Inflammatory macrophage (primary cell): ENCODE measurements around the gene MYL6B.

ENCODE experiments used
- DNase-seq, 2 donors: peaks; one replicate each; pipeline ENCODE4 v3.0.0-alpha.2; 2020 to 2022

MYL6B gene

DNA sequence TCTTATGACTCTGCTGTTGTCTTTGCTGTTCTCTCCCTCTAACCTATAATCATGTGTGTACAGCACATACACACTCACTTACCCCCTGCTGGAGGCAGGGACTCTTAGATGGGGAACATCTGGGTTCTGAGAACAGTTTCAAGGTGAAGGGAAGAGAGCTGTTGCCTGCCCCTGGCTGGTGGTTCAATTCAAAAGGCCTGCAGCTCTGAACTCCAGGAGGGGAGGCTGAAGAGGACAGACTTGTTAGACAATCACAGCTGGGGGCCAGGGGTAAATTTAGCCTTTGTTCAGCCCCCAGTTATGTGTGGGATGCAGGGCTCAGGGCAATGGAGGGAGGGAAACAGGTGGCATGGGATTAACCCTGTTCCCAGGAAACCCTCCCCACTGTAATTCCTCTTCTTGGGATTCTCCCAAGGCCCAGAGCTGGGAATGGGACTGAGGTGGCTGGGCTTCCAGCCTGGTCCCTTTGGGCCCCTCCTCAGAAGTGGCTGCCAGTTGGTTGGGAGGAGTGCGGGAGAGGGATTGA lies 1.9 kb downstream of the MYL6B start:
- no peak for DNase-seq

DNA sequence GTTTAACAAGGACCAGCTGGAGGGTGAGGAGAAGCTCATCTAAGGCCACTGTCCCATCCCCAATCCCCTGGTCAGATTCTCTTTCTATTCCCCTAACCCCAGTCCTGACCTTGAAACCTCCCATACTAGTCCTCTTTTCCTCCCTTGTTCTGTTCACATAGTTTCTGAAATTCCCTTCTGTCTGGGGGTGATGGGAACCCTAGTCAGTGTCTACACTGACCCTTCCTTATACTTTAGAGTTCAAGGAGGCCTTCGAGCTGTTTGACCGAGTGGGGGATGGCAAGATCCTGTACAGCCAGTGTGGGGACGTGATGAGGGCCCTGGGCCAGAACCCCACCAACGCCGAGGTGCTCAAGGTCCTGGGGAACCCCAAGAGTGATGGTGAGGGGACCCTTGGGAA lies 2.4 kb downstream of the MYL6B start:
- no peak for DNase-seq

DNA sequence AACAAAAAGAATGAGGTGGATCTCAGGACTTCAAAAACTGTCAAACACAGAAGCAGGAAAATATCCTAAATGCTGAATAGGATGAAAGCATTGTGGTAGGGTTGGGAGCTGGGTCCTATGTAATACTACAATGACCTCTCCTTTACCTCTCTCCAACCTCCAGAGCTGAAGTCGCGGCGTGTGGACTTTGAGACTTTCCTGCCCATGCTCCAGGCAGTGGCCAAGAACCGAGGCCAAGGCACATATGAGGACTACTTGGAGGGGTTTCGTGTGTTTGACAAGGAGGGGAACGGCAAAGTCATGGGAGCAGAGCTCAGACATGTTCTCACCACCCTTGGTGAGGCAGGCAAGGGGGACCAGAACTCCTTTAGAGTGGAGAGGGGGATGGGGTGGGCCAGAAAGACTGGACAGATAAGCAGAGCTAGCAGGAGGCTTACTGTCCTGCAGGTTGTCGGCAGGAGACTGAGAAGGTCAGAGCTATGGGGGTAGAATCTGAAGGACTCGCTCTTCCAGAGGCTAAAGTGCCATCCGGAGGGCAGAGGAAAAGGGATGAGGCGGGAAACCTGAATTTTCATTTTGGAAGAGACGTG lies 3.0 kb downstream of the MYL6B start:
- no peak for DNase-seq

- DNase-seq: peak in 1 of 2 donors; percentile 5
Observed at GRCh38 chr12:56156464-56157200, 4.2 kb downstream of the MYL6B start.

DNA sequence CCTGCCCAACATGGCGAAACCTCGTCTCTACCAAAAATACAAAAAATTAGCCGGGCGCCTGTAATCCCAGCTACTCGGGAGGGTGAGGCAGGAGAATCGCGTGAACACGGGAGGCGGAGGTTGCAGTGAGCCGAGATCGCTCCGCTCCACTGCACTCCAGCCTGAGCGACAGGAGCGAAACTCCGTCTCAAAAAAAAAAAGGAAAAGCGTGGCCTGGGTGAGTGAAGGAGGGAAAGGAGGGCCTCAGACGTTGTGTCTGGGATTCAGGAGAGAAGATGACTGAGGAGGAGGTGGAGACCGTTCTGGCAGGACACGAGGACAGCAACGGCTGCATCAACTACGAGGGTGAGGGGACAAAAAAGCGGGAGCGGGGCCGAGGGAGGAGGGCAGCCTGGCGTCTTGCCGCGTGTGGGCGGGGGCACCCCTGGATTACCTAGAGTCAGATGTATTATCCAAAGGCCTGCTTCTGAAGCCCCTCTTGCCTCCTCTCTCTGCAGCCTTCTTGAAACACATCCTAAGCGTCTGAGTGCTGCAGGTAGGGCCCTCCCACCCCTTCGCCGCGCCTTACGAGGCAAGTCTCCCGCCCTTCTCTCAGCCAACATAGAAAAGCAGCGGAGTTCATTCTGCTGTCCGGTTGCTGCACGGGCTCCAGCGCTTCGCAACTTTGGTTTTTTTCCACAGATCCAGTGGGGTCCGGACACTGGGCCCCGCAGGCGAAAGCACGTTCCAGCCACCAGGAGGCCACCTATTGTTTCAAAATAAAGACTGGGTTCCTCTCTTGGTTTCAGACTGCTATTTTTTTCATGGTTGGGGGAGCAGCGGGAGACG lies 5.0 kb downstream of the MYL6B start:
- peak; percentile 65 to 66 for DNase-seq

GRCh38 chr12:56158029-56158925 lies 5.9 kb downstream of the MYL6B start, which contains the start of gene MYL6:
Gene MYL6, plus strand, starts transcription at chr12:56158359. Its CDS starts 43 bp downstream, at chr12:56158402.
- DNase-seq: peak; percentile 97 to 98

DNA sequence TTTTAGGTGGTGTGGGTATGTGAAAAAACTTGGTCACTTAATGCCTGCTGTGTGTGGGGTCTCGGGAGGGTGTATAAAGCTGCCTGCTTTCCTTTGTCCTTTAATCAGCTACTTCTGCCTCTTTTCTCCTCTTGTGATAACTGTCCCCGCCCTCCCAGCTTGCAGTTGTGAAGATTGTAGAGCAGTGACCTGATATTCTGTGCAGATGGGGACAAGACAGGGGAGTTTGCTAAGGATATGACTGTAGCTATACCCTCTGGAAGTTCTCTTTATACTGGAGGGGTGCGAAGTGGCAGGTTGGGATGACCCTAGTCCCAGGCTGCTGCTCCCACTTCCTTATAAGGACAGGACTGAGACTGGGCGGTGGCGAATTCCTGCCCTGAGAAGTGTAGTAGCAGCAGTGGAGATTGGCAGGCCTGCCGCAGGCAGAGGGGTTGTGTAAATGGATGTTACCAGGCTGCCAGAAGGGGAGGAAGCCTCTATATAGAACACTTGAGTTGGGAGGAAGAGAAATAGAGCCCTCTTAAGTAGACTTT lies 6.6 kb downstream of the MYL6B start:
- peak; percentile 57 to 64 for DNase-seq

DNA sequence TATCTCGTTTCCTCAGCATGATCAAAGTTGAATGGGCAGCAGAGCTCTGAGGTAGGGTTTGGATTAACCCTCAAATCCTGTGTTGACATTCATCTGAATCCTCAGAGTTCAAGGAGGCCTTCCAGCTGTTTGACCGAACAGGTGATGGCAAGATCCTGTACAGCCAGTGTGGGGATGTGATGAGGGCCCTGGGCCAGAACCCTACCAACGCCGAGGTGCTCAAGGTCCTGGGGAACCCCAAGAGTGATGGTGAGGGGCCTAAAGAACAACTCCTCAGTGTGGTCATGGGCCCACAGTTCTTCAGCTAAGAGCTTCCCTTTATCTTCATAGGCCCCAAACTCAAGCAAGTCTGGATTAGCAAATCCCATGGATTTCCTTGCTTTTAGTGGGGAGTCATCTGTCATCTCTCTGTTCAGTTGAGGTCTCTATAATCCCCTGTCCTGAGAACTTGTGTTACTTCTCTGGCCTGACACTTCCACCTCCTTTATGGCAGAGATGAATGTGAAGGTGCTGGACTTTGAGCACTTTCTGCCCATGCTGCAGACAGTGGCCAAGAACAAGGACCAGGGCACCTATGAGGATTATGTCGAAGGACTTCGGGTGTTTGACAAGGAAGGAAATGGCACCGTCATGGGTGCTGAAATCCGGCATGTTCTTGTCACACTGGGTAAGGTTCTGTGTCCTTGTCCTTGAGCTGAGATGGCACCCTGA lies 7.2 kb downstream of the MYL6B start:
- peak in 1 of 2 donors; percentile 6 for DNase-seq

GRCh38 chr12:56160193-56160763 lies 7.9 kb downstream of the MYL6B start:
- DNase-seq: peak in 1 of 2 donors; percentile 11

DNA sequence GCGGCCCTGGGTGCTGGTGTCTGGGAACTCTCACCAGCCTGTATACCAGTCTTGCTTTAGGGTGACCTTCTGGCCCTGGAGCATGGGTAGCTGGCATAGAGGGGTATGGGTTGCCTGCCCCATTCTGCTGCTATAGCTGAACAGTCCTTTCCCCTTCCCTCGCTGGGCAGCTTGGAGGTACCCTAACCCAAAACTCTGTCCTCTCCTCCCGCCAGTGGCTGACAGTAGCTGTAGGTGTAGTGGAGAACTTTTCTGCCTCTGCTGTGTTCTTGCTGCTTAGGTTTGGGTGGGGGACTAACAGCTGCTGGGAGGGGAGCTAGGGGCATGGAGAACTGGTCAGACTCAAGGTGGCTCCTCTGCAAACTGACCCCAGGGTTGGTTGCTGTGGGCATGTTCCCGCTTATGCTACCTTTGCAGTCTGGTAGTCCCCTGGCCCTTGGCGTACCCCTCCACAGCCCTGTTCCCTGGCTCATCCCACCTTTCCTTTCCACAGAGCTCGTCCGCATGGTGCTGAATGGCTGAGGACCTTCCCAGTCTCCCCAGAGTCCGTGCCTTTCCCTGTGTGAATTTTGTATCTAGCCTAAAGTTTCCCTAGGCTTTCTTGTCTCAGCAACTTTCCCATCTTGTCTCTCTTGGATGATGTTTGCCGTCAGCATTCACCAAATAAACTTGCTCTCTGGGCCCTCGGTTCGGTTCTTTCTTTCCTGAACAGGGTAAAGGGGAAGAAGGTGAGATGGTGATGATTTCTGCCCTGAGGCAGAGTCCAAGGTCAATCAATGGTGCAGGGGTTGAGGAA lies 8.7 kb downstream of the MYL6B start:
- DNase-seq: no peak

DNA sequence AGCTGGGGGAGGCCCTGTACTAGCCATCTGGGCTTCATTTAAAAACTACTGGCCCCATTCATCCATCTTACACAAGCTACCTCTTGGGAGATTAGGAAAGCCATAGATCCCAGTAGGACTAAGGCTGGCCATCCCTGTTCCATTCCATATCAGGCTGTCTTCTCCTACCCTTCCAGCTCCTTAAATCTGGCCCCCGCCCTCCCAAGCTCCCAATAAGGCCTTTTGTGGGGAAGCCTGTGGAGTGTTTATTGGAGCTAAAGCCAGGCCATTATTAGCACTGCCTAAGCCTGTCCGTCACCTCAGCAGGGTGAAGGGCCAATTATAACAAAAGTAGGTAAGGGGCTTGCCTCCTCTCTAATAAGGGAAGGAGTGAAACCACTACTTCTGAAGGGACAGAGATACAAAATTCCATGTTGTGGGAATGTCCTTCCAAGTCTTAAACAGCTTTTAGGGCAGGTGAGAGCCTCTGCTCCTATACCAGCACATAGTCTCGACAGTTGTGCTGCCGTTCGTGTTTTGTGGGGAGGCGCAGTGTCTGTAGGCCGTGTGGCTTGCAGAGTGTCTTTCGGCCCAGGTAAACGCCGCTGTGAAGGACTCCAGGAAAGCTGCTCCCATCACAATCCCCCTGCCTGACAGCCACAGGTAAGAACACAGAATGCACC lies 9.4 kb downstream of the MYL6B start:
- DNase-seq: no peak

DNA sequence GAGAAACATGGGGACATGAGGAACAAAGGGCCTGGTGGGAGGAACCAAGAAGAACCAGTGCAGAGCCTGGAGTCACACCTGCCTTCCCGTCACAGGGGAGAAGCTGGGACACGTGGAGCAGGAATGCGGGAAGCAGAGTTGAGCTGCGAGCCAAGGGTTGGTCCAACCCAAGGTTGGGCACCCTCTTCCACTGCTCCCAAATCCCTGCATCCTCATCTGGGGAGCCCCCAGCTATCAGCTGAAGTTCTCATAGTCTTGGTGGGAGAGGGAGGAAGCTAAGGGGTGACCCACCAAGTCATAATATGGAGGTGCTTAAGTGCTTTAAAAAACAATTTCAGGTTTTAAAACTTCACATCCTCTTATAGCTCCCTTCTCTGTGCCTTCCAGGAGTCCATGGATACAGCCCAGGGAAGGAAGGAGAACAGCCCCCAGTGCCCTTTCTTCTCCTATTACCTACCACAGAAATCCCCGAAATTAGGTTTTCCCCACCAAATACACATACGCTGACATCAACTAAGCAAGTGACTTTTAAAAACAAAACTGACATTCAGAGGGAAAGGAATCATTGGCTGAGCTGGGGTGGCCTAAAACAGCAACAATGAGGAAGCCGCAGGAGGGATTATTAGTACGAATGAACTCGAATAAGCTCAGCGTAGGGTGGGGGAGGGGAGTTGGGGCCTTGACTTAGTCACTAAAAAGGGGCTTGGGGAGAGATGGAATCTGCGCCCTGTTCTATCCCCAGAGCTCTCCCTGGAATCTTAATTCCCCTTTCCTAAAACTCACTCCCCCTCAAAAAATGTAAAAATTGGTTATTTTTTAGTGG lies 10.3 kb downstream of the MYL6B start:
- no peak for DNase-seq

GRCh38 chr12:56163533-56164344 lies 11.4 kb downstream of the MYL6B start:
- DNase-seq: no peak

GRCh38 chr12:56164345-56164729 lies 11.9 kb downstream of the MYL6B start:
- no peak for DNase-seq

- DNase-seq: no peak
Observed at GRCh38 chr12:56165369-56165768, 13.0 kb downstream of the MYL6B start.

DNA sequence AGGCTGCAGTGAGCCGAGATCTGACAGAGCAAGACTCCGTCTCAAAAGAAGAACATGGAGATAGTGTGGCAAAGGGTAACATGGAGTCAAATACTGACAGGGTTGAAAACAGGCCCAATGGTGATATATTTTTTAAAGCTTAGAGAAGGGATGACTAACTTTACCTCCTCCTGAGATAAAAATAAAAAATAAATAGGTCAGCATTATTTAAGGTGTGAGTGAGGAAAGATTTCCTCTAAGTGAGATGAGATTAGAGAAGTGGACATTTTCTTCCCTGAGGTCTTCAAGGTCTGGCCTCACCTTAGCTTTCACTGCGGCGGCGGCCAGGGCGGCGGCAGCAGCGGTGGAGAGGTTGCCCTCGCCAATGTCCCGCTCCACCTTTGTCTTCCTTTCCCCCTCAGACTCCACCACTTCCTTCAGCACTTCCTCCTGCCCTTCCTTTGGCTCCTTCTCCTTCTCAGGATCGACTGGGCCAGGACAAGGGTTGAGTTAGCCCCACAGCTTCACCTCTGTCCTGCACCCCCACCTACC lies 16.9 kb downstream of the MYL6B start:
- DNase-seq: no peak

GRCh38 chr12:56172839-56173238 lies 20.5 kb downstream of the MYL6B start:
- DNase-seq: no peak
